Upper lobe of right lung (tissue), 1 donor: ENCODE results near the gene ADNP. TPM values are rescaled to one million over a fixed set of nuclear protein-coding genes. Genes with fewer than 3 reads are reported as not detected.

ENCODE experiments used
- ATAC-seq: fragments of 200-7000 bp; cut with Tn5 transposase; one replicate; pipeline ENCODE4 v1.9.1; 2020; ENCODE audit warnings: mild to moderate bottlenecking, moderate library complexity
- DNase-seq: peaks from one replicate; pipeline ENCODE4 v3.0.0-alpha.2; 2020
- H3K27ac ChIP-seq: fragments of 200-600 bp; one replicate; pipeline ENCODE4 v1.8.0; 2022
- H3K27me3 ChIP-seq: fragments of 200-600 bp; one replicate; pipeline ENCODE4 v1.8.0; 2022; ENCODE audit warnings: mild to moderate bottlenecking
- H3K36me3 ChIP-seq: fragments of 200-600 bp; one replicate; pipeline ENCODE4 v1.8.0; 2022
- H3K4me1 ChIP-seq: fragments of 200-600 bp; one replicate; pipeline ENCODE4 v1.8.0; 2022
- H3K4me3 ChIP-seq: fragments of 200-600 bp; one replicate; pipeline ENCODE4 v1.8.0; 2022; ENCODE audit warnings: mild to moderate bottlenecking
- H3K9me3 ChIP-seq: fragments of 200-600 bp; one replicate; pipeline ENCODE4 v1.8.0; 2022
- CTCF ChIP-seq: fragments of 200-600 bp; IDR thresholded peaks from one replicate; pipeline ENCODE4 v1.8.0; 2022; ENCODE audit warnings: antibody characterized with exemption
- intact Hi-C: fragments of 100-400 bp; cut with DNase I; formaldehyde crosslinking; loops from one replicate; pipeline ENCODE4 v1.11.0; 2022
- total RNA-seq: library from RNA; stranded (reverse); fragmentation: NEBNext Ultra II Directional; extraction: Animal tissue kit (Norgen Biotek cat#: 25700); gene quantifications from one replicate; pipeline ENCODE4 v1.2.1, GENCODE V29; 2021
- donor health status: DM: no; HTN: yes; CAD: no; lungs with severe emphysema.

The ADNP gene
- total RNA-seq, 1 donor from 2014 or later: 54.1 TPM

- no peak for TF ChIP-seq CTCF
- peaks cover 14% of the 10 kb centered on the region for H3K4me1 ChIP-seq
- DNase-seq: no peak
- no peaks in the 10 kb centered on the region for H3K27me3 ChIP-seq
- ATAC-seq: no peak
- peaks cover 67% of the 10 kb centered on the region for H3K36me3 ChIP-seq
- no peaks in the 10 kb centered on the region for H3K9me3 ChIP-seq
- no peak overlapping the region for H3K27ac ChIP-seq
- no peak overlapping the region for H3K4me3 ChIP-seq
- intact Hi-C loops: no loop called here
Observed at GRCh38 chr20:50953196-50953595, 22.0 kb upstream of the ADNP start.

GRCh38 chr20:50948132-50948785 is 17.0 kb upstream of the ADNP start:
- no peaks in the 10 kb centered on the region for H3K27me3 ChIP-seq
- peaks cover 97% of the 10 kb centered on the region for H3K36me3 ChIP-seq
- no peak overlapping the region for H3K27ac ChIP-seq
- no peaks in the 10 kb centered on the region for H3K9me3 ChIP-seq
- H3K4me3 ChIP-seq: no peak overlapping the region
- intact Hi-C loops: no loop called here
- ATAC-seq: no peak
- no peaks in the 10 kb centered on the region for H3K4me1 ChIP-seq
- no peak for DNase-seq
- TF ChIP-seq CTCF: no peak

- TF ChIP-seq CTCF: no peak
- Histone ChIP-seq H3K4me1 (no peaks in the 10 kb centered on the region), H3K27me3 (no peaks in the 10 kb centered on the region), H3K36me3 (peaks cover 96% of the 10 kb centered on the region), H3K27ac (no peak overlapping the region), H3K4me3 (no peak overlapping the region), H3K9me3 (no peaks in the 10 kb centered on the region)
- DNase-seq (no peak), ATAC-seq (no peak)
- intact Hi-C loops: no loop called here
Observed at GRCh38 chr20:50943069-50943468, 11.8 kb upstream of the ADNP start.

- Histone ChIP-seq H3K27me3 (no peaks in the 10 kb centered on the region), H3K27ac (no peak overlapping the region), H3K4me1 (peaks cover 11% of the 10 kb centered on the region), H3K9me3 (no peaks in the 10 kb centered on the region), H3K4me3 (no peak overlapping the region), H3K36me3 (peaks cover 53% of the 10 kb centered on the region)
- no peak for TF ChIP-seq CTCF
- intact Hi-C loops: no loop called here
- no peak for DNase-seq
- no peak for ATAC-seq
Observed at GRCh38 chr20:50933589-50933988, 2.4 kb upstream of the ADNP start.

- TF ChIP-seq CTCF: no peak
- no peak for ATAC-seq
- peaks cover 51% of the 10 kb centered on the region for H3K36me3 ChIP-seq
- no peak overlapping the region for H3K27ac ChIP-seq
- intact Hi-C loops: no loop called here
- no peaks in the 10 kb centered on the region for H3K9me3 ChIP-seq
- H3K4me3 ChIP-seq: no peak overlapping the region
- peaks cover 15% of the 10 kb centered on the region for H3K4me1 ChIP-seq
- no peaks in the 10 kb centered on the region for H3K27me3 ChIP-seq
- no peak for DNase-seq
Observed at GRCh38 chr20:50932691-50933280, 1.5 kb upstream of the ADNP start.
